Neural progenitor cell (in vitro differentiated cells): ENCODE data around the gene TOP2B.

Experiments
- EZH2 ChIP-seq: fragments of 200-600 bp; sonication (generic); IDR thresholded peaks from 2 replicates; pipeline ENCODE4 v1.6.1; 2017; ENCODE audit warnings: antibody characterized with exemption, mild to moderate bottlenecking, moderate library complexity
- EZH2phosphoT487 ChIP-seq: fragments of 200-600 bp; sonication (generic); IDR thresholded peaks from 2 replicates; pipeline ENCODE4 v1.6.1; 2017; ENCODE audit warnings: antibody characterized with exemption
- TF ChIP-seq, protein P1 (sequence below): fragments of 200-600 bp; sonication (generic); IDR thresholded peaks from 2 replicates; pipeline ENCODE4 v1.5.1; 2017; ENCODE audit warnings: antibody characterized with exemption, mild to moderate bottlenecking

DNA sequence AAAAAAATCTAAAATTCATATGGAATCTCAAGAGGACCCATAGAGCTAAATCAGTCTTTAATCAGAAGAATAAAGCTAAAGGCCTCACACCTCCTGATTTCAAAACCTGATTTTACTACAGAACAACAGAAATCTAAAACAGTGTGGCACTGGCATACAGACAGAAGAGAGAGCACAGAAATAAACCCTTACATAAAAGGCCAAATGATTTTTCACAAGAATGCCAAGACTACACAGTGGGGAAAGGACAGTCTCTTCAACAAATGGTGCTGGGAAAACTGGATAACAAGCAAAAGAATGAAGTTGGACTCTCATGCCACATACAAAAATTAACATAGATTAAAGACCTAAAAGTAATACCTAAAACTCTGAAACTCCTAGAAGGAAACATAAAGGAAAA, 10.1 kb downstream of the TOP2B start:
- TF ChIP-seq EZH2phosphoT487 (no peak), EZH2 (no peak)
- TF ChIP-seq, protein P1, sequence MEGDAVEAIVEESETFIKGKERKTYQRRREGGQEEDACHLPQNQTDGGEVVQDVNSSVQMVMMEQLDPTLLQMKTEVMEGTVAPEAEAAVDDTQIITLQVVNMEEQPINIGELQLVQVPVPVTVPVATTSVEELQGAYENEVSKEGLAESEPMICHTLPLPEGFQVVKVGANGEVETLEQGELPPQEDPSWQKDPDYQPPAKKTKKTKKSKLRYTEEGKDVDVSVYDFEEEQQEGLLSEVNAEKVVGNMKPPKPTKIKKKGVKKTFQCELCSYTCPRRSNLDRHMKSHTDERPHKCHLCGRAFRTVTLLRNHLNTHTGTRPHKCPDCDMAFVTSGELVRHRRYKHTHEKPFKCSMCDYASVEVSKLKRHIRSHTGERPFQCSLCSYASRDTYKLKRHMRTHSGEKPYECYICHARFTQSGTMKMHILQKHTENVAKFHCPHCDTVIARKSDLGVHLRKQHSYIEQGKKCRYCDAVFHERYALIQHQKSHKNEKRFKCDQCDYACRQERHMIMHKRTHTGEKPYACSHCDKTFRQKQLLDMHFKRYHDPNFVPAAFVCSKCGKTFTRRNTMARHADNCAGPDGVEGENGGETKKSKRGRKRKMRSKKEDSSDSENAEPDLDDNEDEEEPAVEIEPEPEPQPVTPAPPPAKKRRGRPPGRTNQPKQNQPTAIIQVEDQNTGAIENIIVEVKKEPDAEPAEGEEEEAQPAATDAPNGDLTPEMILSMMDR: no peak
